Activated T-cell treated with anti-CD3 and anti-CD28 coated beads for 24 hours (primary cell): Measurements from ENCODE around the gene ARIH1.
"Not testable (repeated sequence)": the region's sequence is repeated elsewhere in the genome, so short reads cannot be mapped to it uniquely, and the experiment has no call there.

ENCODE experiments used
- DNase-seq: peaks from one replicate; pipeline ENCODE4 v3.0.0-alpha.2; 2020; ENCODE audit warnings: low read depth

The ARIH1 gene

DNA sequence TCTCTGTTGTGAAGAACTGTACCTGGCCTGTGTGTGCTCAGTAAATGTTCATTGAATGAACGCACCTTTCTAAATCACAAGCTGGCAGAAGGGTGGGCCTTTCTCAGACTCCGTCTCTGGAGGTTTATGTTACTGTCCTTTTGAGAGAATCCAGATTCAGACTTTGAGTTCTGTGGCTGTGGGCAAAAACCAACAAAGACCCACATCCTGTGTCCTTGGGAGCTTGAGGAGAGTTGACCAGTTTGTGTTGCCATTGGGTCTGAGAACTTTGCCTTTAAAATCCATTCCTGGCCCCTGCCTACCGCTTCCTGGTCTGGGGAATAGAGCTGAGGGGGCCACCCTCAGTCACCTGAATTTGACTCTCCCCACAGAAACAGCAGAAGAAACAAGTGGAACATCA lies 134.0 kb downstream of the ARIH1 start:
- not testable (repeated sequence) for DNase-seq

- DNase-seq = no peak
These were observed 135.7 kb downstream of the ARIH1 start for GRCh38 chr15:72609862-72610261.

GRCh38 chr15:72612324-72612723 lies 138.2 kb downstream of the ARIH1 start:
- DNase-seq = not testable (repeated sequence)

- no peak for DNase-seq
These were observed 140.8 kb downstream of the ARIH1 start for GRCh38 chr15:72614810-72615532.

DNA sequence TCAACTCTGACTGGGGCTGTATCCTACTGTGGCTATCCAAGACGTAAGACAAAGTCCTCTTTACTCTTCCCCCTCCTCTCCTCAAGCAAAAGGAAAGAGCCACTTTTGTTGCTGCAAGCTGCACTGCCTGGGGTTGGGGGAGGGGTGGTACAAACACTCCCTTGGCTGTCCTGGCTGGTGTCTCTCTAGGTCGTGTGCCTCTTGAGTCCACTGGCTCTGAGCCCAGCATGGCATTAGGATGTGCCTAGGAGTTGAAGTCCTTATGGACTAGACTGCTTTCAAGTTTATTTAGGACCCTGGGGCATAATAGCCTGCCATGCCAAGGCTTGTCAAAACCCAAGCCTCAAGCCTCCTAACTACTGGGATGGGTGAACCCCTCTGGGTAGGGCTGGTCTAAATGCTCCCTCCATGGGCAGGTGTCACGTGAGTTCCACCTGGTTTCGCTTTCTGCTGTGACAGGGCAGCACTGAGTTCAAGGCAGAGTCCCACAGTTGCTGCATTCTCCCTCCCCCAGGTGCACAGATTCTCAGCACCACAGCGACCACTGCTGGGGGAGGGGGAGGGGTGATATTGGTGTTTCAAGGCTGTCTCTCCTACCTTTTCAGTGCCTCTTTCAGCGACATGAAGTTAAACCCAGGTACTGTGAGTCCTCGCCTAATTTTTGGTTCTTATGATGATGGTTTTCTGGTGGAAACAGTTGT lies 141.6 kb downstream of the ARIH1 start:
- peak; percentile 5 for DNase-seq

- DNase-seq = no peak
These were observed 142.5 kb downstream of the ARIH1 start for GRCh38 chr15:72616491-72617210.

DNA sequence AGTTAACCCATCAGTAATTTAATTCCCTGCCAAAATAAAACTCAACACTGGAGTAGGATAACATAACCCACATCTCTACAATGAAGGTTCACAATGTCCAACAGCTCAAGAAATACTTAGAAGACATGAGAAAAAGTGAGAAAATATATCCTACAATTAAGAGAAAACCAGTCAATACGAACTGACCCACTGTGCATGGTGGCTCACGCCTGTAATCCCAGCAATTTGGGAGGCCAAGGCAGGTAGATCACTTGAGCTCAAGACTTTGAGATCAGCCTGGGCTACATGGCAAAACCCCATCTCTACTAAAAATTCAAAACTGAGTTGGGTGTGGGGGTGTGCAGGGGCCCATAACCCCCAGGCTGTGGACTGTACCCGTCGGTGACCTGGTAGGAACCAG lies 149.7 kb downstream of the ARIH1 start:
- not testable (repeated sequence) for DNase-seq

- not testable (repeated sequence) for DNase-seq
These were observed 152.0 kb downstream of the ARIH1 start for GRCh38 chr15:72626153-72626552.

DNA sequence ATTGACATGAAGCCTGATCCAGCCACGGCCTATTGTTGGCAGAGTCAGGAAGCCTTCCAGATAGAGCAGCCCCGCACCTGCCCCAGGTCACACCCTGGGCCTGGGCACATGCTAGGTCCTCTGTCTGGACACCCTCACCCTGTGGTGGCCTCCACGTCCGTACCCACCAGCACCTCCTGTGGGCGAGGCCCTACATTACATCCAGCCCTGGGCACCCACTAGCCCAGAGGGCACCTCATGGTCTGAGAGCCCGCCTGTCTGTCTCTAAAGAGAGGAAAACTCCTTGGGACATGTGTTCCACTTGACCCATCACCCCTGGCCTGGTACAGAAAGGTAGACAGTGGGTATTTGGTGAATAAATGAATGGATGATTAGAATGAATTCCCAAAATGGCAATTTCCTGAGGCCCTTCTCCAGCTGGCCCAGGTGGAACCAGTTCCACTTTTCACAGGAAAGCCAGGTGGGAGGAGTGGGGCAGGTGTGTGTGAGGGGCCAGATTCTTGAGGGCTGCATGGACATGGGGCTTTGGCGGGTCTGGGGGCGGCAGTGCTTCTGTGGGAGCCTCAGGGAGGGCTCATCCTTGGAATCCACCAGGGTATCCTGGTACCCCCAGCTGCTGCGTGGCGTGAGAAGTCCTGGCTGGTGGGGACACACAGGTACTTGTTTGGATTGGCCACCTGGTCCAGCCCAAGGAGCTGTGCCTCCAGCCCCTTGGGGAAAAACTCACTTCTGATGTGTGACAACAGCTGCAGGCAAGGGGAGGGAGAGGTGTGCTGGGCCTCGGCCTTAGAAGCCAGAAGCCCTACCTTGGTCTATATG lies 154.3 kb downstream of the ARIH1 start:
- not testable (repeated sequence) for DNase-seq

DNA sequence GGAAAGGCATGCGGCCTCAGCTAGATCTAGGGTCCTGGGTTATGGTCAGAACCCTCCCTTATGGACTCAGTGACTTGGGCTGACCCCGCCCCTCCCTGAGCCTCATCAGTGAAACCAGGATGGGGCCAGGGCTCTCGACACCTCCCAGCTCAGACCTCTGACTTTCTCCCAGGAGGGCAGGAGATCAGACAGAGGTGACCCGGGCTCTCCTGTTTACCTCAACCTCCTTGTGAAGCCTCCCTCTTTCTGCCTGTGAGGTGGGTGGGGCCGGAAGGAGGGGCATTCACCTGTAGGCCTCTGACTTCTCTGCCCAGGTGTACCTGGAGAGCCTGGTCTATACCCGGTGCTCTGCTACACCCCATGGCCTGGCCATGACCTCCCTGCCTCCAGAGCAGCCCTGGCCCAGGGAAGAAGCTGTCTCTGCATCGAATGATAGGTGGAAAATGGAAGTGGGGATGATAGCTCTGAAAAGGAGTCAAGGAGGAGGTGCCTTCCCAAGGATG lies 155.0 kb downstream of the ARIH1 start:
- DNase-seq = not testable (repeated sequence)

DNA sequence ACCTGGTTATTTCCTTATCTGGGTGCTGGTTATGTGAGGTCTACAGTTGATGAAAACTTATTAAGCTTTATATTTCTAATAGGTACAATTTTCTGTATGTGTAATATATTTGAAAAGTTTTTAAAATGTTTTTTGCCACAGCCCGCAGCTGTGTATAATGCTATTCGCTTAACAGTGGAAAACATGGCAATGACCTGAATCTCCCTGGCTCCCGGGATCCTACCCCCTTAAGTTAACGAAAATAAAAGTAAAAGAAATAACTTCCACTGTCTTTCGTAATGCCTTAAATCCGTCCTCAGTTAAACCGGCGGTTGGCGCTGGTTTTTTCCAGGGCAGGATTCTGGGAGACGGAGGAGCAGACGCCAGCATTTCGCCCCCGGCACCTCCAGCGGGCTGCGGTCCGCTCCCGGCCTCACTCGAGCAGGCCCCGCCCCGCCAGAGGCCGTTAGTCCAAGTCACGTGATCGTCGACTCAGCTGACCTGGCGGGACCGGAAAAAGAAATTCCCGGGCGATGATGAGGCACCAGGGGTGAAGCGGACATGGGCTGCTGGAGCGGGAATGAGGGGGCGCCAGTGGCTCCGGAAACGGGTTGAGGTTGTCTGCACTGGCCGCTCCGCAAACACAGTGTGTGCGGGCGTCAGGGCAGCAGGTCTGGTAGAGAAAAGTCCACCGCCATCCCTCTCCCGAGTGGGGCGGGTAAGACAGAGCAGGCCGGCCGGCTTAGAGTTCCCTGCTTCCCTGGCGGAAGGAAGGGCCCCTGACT lies 162.6 kb downstream of the ARIH1 start:
- peak; percentile 56 for DNase-seq

DNA sequence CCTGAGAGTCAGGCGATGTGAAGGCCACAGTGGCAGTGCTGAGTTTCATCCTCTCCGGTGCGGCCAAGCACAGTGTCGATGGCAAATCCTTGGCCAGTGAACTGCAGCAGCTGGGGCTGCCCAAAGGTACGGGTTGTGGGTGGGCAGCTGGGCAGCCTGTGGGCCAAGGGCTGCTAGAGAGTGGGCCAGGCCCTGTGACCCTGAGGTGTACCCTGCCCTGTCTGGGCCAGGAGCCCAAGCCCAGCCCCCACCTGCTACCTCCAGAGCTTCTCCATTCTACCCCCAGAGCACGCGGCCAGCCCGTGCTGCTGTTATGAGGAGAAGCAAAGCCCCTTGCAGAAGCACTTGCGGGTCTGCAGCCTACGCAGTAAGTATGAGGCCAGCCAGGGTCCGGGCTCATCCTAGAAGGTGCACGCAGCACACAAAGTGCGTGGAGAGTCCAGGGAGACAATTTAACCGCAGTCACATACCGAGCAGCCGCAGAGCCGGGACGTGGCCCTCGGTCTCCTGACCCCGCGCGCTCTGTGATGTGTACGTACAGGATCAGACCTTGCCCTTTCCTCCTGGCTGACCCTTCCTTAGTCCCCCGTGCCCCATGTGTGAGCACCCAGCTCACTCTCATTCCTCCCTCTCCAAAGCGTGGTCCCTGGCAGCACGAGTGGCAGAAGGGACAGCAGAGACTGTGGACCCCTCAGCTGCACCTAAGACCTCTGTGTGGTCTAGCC lies 165.8 kb downstream of the ARIH1 start:
- not testable (repeated sequence) for DNase-seq

DNA sequence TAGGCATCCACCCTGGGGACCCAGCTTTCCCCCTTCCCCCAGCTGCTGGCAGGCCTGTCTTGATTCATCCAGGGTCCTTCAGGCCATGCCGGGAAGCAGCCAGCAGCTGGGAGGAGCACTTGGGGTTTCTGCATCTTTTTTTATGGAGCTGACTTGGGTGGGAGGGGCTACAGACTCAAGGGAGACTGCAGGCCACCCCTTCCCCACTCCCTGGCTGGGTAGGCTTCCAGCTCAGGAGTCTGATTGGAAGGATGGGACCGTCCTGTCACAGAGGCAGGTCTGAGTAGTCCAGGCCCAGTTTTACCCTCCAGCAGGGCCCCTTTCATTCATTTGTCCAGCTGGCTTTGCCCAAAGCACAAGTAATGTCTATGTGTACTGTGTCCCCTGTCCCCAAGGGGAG lies 168.1 kb downstream of the ARIH1 start:
- DNase-seq = not testable (repeated sequence)

GRCh38 chr15:72648631-72649253 lies 174.6 kb downstream of the ARIH1 start:
- DNase-seq = not testable (repeated sequence)
